Measurements from ENCODE around the gene PDE6A.
"Not testable (repeated sequence)": the region's sequence is repeated elsewhere in the genome, so short reads cannot be mapped to it uniquely, and the experiment has no call there.

The PDE6A gene

GRCh38 chr5:149892594-149892993, 52.0 kb downstream of the PDE6A start:
- DNase-seq = no peak

DNA sequence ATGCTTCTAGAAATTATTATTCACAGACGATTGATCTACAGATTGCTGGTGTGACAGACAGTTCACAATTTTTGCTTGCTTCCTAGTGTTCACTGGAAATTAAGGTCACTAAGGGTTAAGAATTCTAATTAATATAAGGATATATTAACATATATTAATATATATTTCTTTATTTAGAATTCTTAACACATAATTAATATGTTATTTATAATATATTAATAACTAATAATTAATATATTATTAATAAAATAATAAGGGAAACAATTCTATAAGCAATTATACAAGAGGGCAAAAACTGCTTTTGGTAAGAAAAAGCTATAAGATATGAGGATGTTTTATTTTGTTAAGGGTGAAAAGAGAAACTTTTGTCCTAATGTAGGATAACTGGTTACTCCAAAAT, 56.3 kb downstream of the PDE6A start:
- DNase-seq = no peak

DNA sequence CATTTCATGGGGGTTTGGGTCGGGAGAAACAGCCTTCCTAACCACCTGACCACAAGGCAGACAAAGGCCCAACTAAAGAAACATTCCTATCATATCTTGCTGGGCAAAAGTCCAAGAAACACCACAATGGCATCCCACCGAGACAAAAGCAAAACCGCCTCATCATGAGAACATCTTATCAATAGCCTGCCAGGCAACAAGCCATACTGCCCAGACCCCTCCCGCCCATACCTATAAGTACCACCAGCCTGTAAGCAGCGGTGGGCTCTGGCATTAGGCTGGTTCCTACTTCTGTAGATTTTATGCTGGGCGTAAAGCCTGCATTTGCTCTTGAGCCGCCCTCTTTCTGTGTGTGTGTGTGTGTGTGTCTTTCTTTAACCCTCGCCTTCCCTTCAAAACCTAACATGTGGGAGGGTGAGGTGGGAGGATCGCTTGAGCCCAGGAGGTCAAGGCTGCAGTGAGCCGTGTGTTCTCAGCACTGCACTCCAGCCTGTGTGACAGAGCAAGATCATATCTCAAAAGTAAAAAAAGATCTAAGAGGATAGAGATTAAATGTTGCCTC, 56.9 kb downstream of the PDE6A start:
- DNase-seq = no peak

DNA sequence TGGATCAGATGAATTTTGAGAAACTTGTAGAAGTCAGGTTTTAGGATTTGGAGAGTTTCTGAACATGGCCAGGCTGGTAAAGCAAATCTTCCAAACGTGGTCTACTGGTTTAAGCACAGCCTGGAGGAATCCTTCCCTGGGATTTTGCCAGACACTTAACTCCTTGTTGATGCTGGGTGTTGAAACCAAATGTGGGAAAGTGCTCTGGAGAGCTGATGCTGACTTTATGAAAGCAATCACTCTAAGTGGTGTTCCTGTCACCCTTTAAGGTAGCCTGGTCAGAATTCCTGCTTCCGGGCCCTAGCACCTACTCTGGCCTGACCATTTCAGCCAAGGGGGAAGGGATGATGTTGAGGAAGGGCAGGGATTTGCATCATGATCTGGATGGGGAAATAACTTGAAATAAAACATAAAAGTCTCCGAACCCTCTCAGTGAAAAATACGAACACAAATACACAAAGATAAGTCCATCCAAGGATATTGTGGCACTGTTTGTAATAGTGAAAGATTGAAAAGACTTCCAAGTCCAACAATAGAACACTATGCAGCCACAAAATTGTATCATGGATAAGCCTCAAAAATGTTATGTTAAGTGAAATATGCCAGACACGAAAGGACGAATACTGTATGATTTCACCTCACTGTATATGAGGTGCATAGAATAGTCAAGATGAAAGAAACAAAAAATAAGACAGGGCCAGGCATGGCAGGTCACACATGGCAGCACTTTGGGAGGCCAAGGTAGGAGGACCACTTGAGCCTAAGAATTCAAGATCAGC, 57.7 kb downstream of the PDE6A start:
- no peak for DNase-seq

DNA sequence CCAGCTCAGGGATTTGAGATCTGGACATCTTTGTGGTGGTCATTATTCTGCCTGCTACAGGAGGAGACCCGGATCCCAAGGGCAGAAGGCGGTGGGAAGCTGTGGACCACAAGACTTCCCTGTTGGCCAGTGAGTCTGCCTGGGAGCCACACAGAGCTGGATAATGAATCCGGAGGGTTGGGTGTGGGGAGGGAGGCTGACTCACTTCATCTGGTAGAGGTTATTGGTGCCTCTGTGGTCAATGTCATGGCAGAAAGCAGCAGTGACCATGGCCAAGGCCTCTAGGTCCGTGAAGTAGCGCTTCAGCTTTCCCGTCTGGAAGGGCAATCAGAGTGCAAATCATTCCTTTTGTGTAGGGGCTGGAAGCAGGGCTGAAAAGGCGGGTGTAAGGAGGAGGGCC, 58.5 kb downstream of the PDE6A start:
- no peak for DNase-seq

DNA sequence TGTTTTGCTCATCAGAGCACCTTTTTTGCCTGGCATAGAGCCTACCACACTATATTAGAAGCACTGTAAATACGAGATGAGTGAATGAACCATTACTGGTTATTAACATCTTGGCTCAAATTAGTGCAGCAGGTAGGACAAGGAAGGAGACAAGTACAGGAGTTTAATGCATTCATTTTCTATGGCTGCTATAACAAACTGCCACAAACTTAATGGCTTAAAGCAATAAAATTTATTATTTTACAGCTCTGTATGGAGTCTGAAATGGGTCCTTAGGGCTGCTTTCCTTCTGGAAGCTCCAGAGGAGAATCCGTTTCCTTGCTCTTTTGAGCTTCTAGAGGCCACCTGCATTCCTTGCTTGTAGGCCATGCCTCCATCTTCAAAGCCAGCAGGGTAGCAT, 59.1 kb downstream of the PDE6A start:
- DNase-seq = no peak

- no peak for DNase-seq
Observed at GRCh38 chr5:149883550-149883949, 61.0 kb downstream of the PDE6A start.

DNA sequence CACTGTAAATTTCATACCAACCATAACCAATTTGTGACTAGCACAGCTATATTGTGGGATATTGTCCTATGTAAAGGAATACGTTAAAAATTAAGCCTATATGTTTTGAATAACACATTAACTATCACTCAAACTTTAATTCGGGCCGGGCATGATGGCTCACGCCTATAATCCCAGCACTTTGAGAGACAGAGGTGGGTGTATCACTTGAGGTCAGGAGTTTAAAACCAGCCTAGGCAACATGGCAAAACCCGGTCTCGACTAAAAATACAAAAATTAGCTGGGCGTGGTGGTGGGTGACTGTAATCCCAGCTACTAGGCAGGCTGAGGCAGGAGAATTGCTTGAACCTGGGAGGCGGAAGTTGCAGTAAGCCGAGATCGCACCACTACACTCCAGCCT, 62.0 kb downstream of the PDE6A start:
- DNase-seq = not testable (repeated sequence)

DNA sequence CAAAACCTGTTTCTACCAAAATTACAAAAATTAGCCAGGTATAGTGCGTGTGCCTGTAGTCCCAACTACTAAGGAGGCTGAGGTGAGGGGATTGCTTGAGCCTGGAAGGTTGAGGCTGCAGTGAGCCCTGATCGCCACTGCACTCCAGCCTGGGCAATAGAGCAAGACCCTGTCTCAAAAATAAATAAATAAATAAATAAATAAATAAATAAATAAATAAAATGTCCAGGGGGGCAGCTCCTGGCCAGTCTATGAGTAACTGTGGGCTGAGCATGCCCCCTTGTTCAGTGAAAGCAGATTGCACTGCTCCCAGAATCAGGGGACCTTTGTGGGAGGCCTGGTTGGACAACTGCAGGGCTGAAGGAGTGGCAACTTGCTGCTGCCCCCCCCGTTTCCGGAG, 62.7 kb downstream of the PDE6A start:
- DNase-seq = no peak

DNA sequence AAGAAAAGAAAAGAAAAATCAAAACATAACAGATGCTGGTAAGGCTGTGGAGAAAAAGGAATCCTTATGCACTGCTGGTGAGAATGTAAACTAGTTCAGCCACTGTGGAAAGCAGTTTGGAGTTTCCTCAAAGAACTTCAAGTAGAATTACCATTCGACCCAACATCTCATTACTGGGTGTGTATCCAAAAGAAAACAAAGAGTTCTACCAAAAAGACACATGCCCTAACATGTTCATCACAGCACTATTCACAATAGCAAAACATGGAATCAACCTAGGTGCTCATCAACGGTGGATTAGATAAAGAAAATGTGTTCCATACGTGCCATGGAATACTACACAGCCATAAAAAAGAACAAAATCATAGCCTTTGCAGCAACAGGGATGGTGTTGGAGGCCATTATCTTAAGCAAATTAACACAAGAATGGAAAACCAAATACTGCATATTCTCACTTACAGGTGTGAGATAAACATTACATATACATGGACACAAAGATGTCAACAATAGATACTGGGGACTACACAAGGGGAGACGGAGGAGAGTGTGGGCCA, 63.4 kb downstream of the PDE6A start:
- no peak for DNase-seq

- DNase-seq = not testable (repeated sequence)
Observed at GRCh38 chr5:149879593-149879992, 65.0 kb downstream of the PDE6A start.

DNA sequence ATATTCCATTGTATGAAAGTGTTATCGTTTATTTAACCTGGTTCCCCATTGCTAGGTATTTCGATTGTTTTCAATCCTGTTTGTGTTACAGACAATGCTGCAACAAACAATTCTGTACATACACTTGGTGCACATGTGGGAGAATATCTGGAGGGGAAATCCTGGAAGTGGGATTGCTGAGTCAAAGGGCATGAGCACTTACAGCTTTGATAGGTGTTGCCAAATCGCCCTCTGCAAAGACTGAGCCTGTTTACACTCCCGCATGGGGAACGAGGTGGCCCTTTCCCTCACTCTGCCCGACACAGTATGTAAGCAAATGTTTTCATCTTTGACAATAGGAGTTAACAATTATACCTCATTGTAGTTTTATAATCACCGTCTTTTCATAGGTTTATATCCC, 66.2 kb downstream of the PDE6A start:
- DNase-seq = no peak

GRCh38 chr5:149873896-149874295, 70.7 kb downstream of the PDE6A start:
- no peak for DNase-seq

GRCh38 chr5:149872351-149873040, 72.1 kb downstream of the PDE6A start:
- no peak for DNase-seq

- DNase-seq = no peak
Observed at GRCh38 chr5:149871471-149871870, 73.1 kb downstream of the PDE6A start.

GRCh38 chr5:149870697-149871096, 73.9 kb downstream of the PDE6A start:
- DNase-seq = no peak

GRCh38 chr5:149870232-149870631, 74.4 kb downstream of the PDE6A start:
- DNase-seq = no peak

GRCh38 chr5:149869411-149869821, 75.2 kb downstream of the PDE6A start:
- no peak for DNase-seq

DNA sequence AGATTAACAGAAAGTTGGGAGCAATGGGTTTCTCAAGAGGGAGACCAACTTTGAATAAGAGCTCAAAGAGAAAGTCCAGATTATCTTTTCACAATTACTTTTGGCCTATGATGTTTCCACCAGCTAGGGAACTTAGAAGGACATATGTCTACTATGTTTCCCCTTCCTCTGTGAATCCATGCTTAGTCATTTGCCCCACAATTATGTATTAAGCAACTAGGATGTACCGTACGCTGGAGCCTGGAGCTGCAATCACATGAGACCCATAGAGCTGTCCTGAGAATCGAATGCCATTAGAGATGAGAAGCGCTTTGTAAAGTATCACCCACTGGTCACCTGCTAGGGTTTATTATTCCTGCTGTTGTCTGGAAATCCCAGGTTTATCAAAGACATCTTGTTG, 78.8 kb downstream of the PDE6A start:
- DNase-seq = no peak

GRCh38 chr5:149863830-149864229, 80.8 kb downstream of the PDE6A start:
- DNase-seq = no peak

GRCh38 chr5:149863176-149863575, 81.4 kb downstream of the PDE6A start:
- DNase-seq = no peak

DNA sequence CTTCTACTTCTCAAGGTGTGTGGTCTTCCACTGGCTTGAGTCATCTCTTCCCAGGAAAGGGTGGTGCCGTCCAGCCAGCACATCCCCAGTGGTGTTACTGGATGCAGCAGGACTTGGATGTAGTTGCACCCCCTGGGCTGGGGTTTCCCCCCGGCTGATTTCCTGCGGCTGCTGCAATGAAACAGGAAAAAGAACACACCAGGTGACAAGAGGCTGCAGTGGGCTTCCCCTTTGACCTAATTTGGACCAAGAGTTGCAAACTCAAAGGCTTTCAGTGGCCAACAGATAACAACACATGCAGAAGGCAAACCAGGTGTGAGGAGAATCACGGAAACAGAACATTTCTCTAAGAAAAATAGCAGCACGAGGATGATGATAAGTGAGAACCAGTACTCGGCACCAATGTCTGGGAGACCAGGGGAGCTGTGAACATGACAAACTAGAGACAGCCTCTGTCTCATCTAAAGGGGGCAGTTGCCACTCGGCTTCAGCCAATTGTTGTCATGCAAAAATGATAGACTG, 83.7 kb downstream of the PDE6A start:
- DNase-seq = no peak

DNA sequence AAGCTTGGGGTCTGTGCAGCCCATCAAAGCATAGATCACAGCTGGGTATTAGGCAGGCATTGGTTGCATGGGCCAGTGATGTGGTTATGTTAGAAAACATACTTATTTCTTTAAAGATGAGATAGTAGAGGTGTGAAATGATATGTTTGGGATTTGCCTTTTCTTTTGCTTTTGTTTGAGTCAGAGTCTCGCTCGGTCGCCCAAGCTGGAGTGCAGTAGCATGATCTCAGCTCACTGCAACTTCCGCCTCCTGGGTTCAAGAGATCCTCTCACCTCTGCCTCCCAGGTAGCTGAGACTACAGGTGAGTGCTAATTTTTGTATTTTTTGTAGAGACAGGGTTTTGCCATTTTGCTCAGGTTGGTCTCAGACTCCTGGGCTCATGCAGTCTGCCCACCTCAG, 84.8 kb downstream of the PDE6A start:
- no peak for DNase-seq

DNA sequence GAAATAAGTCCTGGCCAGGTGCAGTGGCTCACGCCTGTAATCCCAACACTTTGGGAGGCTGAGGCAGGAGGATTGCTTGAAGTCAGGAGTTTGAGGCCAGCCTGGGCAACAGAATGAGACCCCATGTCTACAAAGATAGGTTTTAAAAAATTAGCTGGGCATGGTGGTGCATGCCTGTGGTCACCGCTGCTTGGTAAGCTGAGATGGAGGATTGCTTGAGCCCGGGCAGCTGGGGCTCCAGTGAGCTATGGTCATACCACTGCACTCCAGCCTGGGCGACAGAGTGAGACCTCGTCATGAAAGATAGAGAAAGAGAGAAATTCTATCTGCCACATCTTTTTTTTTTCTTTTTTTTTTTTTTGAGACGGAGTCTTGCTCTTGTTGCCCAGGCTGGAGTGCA, 86.1 kb downstream of the PDE6A start:
- not testable (repeated sequence) for DNase-seq

All from NCI-H1417 treated with DMSO at 0.1 percent for 48 hours (cell line).